HG03342 (cell line): ENCODE data around the gene KCNA1.
"Not testable (repeated sequence)": the region's sequence is repeated elsewhere in the genome, so short reads cannot be mapped to it uniquely, and the experiment has no call there.

Experiments used
- ATAC-seq: cut with Tn5 transposase; IDR thresholded peaks from one replicate; pipeline ENCODE4 v1.9.1; 2021; ENCODE audit warnings: mild to moderate bottlenecking, moderate library complexity; ENCODE audit not compliant: unreplicated experiment

KCNA1 gene

GRCh38 chr12:4909734-4910501 is at the start of gene KCNA1:
KCNA1 (plus strand) TSS chr12:4909905; CDS start chr12:4911379, 1,474 bp downstream.
- no peak for ATAC-seq

GRCh38 chr12:4860741-4861140 is 49.0 kb upstream of the KCNA1 start:
- no peak for ATAC-seq

GRCh38 chr12:4862809-4863208 is 46.9 kb upstream of the KCNA1 start:
- ATAC-seq: no peak

- ATAC-seq: no peak
These were observed 45.1 kb upstream of the KCNA1 start for GRCh38 chr12:4864575-4864974.

DNA sequence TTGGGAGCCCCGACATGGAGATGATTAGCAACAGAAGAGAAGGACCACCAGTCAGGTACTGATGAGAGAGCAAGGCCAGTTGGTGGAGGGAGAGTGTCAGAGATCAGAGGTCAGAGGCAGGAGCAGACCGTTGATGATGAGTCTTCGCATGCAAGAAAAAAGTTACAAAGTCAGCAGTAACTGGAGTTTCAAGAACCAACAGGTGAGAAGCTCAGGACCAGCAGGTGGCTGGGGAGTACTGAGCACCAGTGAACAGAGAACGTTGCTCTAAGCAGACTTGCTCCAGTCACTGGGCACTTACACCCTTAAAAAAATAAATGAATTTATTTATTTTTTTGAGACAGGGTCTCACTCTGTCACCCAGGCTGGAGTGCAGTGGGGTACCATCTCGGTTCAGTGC is 44.5 kb upstream of the KCNA1 start:
- ATAC-seq: no peak

DNA sequence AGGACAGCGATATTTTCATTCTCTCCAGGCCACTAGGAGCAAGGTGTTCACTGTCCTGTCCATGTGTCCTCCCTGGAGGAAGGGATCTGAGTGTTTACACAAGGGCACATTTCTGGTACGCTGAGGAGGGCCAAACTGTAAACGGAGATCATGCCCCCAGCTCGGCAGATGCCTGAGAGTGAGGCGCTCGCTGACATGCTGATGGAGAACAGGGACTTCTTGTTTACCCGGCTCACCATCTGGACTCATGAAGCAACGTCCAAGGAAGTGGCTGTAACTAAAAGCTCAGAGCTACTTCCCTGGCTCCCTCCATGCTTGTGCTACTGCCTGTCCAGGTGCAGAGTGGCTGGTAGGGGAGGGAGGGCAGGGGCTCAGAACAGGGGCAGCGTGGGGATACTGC is 43.4 kb upstream of the KCNA1 start:
- no peak for ATAC-seq

GRCh38 chr12:4867384-4867783 is 42.3 kb upstream of the KCNA1 start:
- ATAC-seq: no peak

DNA sequence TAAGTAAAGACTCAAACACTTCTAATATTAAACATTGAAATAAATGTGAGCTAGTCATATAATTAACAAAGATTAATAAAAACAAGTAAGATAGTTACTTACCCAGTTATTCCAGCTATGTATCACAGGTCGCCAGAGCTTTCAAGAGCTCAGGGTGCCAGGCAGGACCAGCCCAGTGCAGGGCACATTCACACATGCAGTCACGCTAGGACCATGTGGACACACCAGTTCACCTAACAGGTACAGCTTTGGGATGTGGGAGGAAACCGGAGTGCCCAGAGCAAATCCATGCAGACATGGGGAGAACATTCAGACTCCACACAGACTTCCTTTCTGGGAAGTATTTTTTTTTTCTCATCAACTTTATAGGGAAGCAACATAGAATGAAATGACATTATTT is 39.3 kb upstream of the KCNA1 start:
- no peak for ATAC-seq

DNA sequence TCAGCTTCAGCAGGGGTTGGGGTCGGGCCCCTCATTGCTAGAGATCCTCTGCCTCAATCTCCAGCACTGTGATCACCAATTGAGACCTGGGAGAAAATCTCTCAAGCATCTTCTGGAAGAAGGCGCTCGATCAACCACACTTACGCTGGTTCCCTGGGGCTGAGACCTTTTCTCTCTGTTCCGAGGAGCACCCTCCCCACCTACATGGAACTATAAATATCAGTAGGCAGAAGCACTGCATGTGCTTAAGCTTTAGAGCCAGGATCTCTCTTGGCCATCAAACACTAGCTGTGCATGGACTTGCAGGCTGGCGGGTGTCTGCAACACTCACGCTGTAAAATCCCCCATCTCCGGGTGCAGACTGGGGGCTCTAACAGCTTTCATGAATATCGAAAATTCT is 38.2 kb upstream of the KCNA1 start:
- ATAC-seq: no peak

DNA sequence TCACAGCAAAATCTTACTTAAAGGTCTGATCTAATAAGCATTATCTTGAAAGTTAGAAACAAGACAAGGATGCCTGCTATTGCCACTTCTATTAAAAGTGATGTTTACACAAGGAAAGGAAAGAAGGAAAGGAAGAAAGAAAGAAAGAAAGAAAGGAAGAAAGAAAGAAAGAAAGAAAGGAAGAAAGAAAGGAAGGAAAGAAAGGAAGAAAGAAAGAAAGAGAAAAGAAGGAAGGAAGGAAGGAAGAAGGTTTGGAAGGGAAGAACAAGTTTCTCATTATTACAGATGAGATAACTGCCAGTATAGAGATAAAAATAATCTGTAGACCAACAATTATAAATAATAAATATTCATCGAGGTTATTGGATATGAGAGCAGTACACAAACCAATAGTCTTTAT is 35.8 kb upstream of the KCNA1 start:
- ATAC-seq: no peak

DNA sequence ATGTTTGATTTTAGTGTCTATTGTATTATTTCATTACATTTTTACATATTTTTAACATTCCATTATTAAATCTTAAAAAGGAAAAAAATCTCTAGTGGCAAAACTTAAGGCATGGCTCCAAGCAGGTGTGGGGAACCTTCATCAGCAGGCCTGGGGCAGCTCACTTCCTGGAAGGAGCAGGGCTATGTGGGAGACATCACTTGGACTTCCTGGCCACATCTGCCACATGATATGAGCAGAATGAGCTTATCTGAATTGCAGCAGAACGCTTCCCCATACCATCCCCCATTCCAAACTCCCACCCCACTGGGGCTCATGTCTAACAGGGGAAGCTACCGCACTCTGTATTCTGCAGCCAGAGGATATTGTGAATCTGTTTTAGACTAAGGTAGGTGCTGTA is 35.0 kb upstream of the KCNA1 start:
- no peak for ATAC-seq

- not testable (repeated sequence) for ATAC-seq
These were observed 30.2 kb upstream of the KCNA1 start for GRCh38 chr12:4879481-4879880.

DNA sequence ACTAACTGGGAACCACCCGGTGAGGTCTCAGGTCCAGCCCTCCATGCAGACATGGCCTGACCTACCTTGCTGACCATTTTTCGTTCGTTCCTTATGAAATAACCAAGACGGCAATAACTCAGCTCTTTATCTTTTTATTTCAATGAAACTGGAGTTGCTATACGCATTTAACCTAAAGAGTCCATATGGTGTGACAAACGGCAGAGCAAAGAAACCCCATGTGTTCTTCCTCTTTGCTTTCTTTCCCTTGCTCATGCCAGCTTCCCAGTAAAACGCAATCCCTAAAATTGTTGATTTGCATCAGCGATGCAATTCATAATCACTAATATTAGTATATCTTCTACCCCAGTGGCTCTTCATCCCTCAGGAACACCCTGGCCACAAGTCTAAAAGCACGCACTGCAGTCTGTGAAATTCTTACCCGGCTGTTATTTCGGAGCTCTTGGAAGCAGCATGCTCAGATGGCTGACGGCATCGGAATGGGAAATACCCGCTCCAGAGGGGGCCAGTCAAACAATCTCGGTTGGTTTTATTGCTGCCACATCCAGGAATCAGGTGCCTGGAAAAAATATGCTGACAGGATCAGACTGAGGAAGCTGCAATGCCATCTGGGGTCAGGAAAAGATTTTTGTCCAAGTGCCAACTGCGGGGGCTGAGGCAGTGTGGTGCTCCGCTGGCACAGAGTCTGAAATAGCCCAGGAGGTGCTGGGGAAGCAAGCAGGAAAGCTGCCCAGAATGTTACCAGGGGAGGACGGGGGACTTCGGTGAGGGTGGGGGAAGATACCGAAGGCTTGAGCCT is 28.2 kb upstream of the KCNA1 start:
- ATAC-seq: no peak

- ATAC-seq: no peak
These were observed 17.8 kb upstream of the KCNA1 start for GRCh38 chr12:4891866-4892265.

DNA sequence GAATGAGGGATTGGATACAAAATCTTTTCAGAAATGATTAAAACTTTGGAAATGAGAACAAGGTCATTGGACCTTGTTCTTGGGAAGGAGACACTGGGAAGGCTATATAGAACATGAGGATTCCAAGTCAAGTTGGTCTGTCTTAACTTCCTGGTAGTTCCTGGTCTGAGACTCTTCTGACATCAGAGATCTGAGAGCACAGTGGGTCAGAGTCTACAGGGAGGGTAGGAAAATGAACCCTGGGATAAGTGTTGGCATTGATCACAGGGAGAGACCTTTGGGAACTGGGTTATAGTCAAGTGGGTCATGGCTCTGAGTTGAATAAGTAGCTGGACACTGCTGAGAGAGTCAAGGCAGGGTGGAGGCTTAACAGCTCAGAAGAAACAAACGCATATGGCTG is 17.3 kb upstream of the KCNA1 start:
- no peak for ATAC-seq

DNA sequence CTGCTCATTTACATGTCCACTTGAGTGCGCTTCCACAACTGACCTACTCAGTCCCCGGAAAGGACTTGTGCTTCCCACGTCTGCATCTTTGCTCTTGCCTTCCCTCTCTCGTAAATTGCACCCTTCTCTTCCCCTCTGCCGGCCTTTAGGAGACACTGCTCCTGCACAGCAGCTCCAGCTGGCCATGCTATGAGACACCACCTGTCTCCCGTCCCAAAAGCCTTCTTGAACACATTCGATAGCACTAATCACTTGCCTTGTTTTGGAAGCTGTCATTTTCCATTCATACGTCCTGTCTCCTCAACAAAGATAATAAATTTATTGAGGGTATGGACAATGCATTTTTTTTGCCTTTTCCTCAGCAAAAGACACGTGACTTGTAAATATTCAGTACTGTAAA is 15.7 kb upstream of the KCNA1 start:
- no peak for ATAC-seq

GRCh38 chr12:4899364-4899763 is 10.3 kb upstream of the KCNA1 start:
- ATAC-seq: no peak

- no peak for ATAC-seq
These were observed 9.4 kb upstream of the KCNA1 start for GRCh38 chr12:4900327-4900726.

DNA sequence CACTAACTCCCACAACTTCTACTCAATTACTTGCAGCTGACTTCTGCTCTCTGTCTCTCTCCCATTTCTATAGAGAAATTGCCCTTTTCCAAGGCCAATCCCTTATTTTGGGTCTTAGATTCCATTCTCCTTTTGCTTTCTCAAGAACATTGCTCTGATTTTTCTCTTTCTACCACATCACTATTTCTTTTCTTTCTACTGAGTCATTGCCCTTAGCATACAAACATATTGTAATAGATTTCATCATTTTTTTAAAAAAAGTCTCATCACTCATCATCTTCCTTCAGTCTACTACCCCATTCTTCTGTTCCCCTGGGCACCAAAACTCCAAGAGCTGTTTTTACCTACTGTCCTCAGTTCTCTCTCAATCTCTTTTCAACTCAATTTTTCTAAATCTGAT is 4.4 kb upstream of the KCNA1 start:
- no peak for ATAC-seq

- no peak for ATAC-seq
These were observed 858 bp upstream of the KCNA1 start for GRCh38 chr12:4908684-4909409.

DNA sequence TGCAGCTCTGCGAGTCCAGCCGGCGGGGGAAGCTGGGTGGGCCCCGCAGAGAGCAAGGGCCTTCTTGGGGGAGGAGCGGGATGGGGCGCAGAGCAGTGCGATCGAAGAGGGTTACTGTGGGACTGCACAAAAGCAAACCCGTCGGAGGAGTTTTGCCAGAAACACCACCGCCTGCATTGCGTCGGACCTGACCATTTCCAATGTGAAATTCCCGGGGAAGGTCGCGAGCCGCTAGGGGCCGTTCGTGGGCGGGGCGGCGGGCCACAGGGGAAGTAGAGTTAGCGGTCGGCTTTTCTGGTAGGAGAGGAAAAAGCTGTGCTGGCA is 333 bp upstream of the KCNA1 start:
- ATAC-seq: no peak
